Sciatic nerve (tissue), 2 donors: Measurements from ENCODE around the gene KCNMB4. TPM values are rescaled to one million over a fixed set of nuclear protein-coding genes. Genes with fewer than 3 reads are reported as not detected.

Experiments
- ATAC-seq: fragments of 200-7000 bp; cut with Tn5 transposase; one replicate; pipeline ENCODE4 v1.9.1; 2020; ENCODE audit warnings: mild to moderate bottlenecking, moderate library complexity
- DNase-seq: peaks from one replicate; pipeline ENCODE4 v3.0.0-alpha.2; 2020; ENCODE audit warnings: low spot score
- intact Hi-C: fragments of 100-400 bp; cut with DNase I; formaldehyde crosslinking; loops from one replicate; pipeline ENCODE4 v1.14.2; 2022
- total RNA-seq: library from RNA; stranded (reverse); fragmentation: NEBNext Ultra II Directional; extraction: Animal tissue kit (Norgen Biotek cat#: 25700); gene quantifications from one replicate; pipeline ENCODE4 v1.2.1, GENCODE V29; 2021
- donor health status: DM: no; HTN: no; CAD: no.
- donor health status: DM: no; HTN: no; CAD: no.

Gene KCNMB4
- total RNA-seq, 1 donor from 2014 or later, result 13.5 TPM

DNA sequence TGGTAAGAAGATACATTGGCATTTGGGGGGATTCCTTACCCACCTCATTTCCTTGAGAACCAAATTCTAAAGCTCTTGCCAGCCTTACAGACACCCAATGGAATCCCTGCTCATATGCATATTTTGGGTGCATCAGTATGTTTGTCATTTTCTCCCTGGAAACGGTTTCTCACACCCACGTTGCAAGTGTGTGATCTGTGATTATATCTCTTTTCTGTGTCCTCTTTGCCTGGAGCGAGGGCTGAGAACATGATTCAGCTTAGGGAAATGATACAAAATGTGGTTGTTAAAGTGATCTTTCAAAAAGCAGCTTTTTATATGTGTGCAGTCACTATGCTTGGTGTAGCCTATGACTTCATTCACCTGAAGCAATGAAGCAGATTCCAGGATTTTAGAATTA lies 52.0 kb downstream of the KCNMB4 start:
- intact Hi-C loops, result no loop called here
- DNase-seq (no peak), ATAC-seq (no peak)

DNA sequence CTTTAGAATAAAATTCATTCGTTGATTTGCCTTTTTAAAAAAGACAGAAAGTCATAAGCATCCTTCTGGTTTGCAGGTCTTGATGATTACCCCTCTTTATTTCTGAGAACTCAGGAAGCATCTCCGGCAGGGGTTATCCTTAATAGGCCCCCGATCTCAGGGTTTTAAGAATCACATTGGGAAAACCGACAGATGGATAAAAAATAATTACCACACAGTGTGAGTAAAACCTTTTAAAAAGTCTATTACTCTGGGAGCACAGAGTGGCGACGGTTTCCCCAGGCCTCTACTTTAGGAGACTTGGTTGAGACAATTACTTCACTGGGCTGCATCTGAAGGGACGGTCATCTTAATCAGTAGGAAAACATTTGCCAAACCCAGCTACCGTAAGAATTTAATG lies 56.5 kb downstream of the KCNMB4 start:
- DNase-seq (no peak), ATAC-seq (no peak)
- intact Hi-C loops, result no loop called here

DNA sequence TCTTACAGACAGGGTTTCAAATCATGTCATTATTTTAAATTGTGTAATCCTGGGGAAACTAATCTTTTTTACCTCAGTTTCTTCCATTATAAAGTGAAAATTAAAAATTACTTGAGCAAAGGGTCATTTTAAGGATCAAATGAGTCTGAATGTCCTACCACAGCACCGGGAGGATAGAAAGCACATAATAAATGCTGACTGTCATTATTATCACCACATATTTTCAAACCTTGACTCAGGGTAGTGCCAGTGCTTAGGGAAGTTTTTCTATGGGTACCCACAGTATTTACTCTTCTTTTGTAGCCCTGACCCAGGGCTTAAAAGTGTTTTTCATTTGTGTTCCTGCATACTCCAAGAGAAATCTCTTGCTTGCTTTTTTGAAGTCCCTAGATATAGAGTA lies 60.5 kb downstream of the KCNMB4 start:
- intact Hi-C loops, result no loop called here
- no peak for DNase-seq
- no peak for ATAC-seq

DNA sequence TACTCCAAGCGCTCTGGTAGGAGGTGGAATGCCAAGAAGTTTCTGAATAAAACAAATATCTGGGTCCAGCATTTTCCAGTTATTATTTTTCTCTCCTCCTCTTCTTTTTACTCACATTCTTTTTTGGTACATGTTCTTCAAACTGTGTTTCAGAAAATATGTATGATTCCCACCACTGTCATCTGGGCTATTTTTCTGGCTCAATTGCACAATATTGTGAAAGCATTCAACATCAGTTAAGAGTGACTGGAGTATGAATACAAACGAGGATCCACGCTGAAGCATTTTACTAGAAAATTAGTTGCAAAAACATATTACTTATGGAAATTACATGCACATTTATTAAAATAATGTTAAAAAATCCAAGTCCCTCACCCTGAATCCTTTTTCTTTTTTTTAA lies 61.5 kb downstream of the KCNMB4 start:
- DNase-seq, result no peak
- intact Hi-C loops, result no loop called here
- ATAC-seq, result no peak

DNA sequence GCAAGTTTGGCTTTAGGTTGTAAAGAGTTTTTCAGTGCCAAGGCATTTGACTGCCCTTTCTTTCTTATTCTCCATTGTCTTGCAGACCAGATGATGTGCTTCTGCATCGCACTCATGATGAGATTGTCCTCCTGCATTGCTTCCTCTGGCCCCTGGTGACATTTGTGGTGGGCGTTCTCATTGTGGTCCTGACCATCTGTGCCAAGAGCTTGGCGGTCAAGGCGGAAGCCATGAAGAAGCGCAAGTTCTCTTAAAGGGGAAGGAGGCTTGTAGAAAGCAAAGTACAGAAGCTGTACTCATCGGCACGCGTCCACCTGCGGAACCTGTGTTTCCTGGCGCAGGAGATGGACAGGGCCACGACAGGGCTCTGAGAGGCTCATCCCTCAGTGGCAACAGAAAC lies 64.3 kb downstream of the KCNMB4 start:
- ATAC-seq (no peak), DNase-seq (no peak)
- intact Hi-C loops, result no loop called here

DNA sequence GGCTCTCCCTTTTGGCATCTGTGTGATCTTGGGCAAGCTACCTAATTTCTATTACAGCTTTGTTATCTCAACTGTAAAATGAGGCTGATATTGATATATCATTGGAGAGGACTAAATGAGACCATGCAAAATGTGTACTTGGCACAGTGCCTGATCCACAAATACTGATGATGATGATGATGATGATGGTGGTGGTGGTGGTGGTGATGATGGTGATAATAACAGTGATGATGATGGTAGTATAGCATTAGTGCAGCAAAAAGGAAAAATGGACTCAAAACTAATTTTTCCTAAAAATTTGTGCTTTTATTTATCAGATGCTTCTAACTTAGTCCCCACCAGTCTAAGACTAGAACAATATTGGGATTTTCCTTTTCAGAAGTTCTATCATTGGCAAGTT lies 70.7 kb downstream of the KCNMB4 start:
- intact Hi-C loops, result no loop called here
- ATAC-seq (no peak), DNase-seq (no peak)

DNA sequence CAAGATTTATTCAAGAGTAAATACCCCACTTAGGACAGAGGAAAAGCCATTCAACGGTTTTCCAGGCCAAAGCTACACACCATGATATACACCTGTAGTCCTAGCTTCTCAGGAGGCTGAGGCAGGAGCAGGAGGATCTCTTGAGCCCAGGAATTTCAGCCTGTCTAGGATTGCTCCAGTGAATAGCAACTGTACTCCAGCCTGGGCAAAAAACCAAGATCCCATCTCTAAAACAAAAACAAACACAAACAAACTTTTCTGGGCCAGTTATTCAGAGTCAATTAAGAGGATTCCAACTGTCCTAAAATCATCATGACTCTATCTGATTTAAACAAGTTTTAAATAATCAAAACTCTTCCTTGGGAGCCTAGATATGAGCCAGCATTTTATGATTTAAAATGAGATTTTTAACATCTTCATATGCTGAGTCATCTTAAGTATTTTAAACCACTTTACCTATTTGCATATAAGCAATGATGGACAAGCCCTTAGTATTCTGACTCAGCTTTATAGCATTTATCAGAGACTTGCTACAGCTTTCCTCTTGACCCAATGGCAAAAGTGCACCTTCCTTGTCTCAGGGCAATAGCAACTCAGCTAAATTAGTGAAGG lies 77.1 kb downstream of the KCNMB4 start:
- ATAC-seq, result no peak
- intact Hi-C loops, result no loop called here
- no peak for DNase-seq

DNA sequence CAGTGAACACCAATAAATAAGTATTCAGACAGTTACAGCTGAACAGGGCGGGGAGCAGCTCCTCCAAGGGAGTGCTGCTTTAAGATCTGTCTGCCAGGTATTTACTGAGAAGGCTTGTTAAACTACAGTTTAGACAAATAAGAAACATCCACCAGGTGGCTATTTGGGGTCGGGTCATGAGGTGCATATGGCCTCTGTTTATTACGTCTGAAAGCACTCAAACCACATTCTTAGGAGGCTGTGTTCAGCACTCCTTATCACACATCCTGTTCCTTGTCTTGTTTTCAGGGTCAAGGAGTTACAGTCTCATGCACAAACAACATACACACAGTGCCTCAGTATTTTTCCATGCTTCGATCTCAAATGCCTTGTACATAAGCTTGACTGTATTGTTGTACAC lies 78.8 kb downstream of the KCNMB4 start:
- ATAC-seq, result no peak
- intact Hi-C loops, result no loop called here
- no peak for DNase-seq

DNA sequence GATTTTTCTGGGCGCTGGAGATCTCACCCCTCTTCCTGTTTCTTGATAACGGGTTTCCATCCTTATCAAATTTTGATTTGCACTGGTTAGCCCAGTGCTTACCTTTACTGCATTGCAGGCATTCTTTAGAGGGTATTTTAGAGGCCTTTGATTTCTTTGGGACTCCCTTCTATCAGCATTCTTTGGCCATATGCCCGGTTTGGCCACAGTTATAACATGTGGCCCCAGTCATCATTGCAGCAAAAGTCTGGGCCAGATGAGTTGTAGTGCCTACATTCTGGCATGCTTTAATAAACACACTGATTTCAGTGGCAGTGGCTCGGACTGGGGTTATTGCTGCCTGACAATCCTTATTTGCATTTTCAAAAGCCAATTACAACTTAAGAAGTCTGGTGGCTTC lies 82.3 kb downstream of the KCNMB4 start:
- ATAC-seq (no peak), DNase-seq (no peak)
- intact Hi-C loops, result no loop called here

DNA sequence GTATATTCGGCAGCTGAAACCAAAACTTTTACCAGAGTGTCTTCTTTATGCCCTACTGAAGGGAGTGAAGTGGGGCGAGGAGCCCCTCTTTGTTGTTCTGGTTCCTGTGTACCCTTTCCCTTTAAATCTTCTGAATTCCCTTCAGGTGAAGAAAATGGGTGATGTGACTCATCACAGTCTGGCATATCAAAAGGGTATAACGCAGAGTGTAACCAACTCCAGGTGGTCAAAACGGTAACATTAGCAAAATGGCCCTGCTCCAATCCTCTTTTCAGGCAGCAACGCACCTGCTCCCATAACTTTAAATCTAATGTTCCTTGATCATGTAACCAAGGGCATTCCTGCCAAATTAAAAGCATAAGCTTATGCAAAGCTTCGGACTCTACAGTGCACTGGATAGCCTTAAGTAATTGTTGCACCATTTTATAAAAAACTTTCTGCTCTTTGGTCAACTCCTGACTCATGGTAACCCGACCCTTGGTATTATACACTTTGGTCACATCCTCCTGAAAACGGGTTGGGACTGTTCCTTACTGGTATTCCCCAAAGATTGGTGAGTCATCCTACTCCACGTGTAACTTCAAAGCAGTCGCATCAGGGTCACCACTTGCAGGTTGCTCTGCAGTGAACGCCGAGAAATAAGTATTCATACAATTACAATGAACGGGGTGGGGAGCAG lies 83.1 kb downstream of the KCNMB4 start:
- ATAC-seq, result no peak
- intact Hi-C loops, result no loop called here
- no peak for DNase-seq

DNA sequence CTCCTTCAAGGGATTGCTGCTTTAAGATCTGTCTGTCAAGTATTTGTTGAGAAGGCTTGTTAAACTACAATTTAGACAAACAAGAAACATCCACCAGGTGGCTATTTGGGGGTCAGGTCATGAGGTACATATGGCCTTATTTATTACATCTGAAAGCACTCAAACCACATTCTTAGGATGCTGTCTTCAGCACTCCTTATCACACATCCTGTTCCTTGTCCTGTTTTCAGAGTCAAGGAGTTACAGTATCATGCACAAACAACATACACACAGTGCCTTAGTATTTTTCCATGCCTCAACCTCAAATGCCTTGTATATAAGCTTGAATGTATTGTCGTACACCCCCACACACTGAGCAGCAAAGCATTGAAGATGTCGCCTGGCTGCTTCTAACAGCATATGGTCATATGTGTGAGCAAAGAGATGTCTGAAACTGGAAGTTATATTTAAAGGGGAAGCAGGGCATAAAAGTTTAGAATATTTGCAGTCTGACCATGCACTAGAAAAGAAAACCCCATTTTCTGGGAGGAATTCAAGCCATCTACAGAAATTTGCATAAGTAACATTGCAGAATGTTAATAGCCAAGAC lies 83.8 kb downstream of the KCNMB4 start:
- intact Hi-C loops, result no loop called here
- DNase-seq, result no peak
- ATAC-seq, result no peak

DNA sequence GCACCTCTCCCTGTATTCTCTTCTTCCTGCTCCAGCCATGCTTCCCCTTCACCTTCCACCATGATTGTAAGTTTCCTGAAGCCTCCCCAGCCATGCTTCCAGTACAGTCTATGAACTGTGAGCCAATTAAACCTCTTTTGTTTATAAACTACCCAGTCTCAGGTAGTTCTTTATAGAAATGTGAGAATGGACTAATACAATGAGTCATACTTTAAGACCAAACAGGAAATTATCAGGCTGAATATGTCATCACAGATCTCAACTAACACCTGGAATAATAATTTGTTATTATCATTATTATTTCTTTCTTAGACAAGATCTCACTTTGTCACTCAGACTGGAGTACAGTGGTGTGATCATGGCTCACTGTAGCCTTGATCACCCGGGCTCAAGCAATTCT lies 85.4 kb downstream of the KCNMB4 start:
- DNase-seq (no peak), ATAC-seq (no peak)
- intact Hi-C loops, result no loop called here

DNA sequence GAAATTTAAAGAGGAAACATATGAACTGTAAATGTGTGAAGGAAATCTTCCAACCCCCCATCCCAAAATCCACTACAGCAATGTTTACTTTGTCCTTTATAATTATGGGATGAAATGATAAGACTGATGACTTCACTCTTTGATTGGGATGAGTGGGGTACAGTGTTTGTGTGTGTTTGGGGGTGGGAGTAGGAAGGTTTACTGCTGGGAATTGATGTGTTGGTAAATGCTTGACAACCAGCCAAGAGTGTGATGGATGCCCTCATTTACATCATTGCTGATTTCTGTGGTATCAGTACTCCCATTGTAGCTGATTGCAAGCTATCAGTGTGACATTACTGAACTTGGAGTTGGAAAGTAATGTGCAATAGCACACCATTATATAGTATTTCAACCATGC lies 90.9 kb downstream of the KCNMB4 start:
- ATAC-seq (no peak), DNase-seq (no peak)
- intact Hi-C loops, result no loop called here

DNA sequence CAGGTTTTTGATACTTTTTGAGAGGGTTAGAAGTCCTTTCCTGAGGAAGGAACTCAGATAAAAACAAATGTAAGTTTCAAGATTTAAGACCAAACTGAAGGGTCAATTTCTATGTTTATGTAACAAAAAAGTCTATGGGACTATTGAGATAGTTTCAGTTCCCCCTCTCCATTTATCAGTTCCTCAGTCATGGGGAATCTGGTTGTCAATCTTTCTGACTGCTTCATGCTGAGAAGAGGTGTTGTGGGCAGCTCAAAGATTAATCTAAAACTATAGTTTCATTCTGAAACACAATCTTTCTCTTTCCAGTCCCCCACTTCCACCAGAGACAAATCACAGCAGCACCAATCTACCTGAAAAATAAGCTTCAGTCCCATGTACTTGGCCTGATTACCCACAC lies 93.7 kb downstream of the KCNMB4 start:
- DNase-seq (no peak), ATAC-seq (no peak)
- intact Hi-C loops, result no loop called here

DNA sequence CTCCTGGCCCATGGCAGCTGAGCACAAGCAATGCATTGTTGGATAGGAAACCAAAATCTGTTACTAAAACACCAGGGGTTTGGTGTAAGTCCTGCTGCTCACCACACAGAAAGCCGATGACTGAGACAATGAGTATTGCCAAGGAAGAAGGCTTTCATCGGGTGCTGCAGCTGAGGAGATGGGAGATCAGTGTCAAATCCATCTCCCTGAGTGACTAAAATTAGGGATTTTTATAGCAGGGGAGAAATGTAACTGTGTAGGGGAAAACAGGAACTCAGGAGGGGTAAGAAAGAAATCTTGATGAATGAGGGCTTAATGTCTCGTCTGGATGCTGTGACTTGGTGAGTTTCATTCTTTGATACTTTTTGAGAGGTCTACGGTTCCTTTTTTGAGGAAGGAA lies 97.9 kb downstream of the KCNMB4 start:
- no peak for DNase-seq
- intact Hi-C loops, result no loop called here
- ATAC-seq, result no peak

DNA sequence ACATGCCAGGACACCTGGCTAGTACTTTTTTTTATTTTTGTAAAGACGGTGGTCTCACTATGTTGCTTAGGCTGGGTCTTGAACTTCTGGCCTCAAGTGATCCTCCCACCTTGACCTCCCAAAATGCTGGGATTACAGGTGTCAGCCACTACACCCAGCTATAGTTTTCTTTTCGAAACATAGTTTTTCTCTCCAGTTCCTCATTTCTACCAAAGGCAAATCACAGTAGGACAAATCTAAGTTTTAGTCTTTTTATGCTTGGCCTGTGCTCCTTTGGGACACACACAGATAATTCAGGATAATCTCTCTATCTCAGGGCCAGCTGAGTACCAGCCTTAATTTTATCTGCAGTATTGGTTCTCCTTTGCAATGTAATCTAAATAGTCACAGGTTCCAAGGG lies 100.7 kb downstream of the KCNMB4 start:
- DNase-seq (no peak), ATAC-seq (no peak)
- intact Hi-C loops, result no loop called here

DNA sequence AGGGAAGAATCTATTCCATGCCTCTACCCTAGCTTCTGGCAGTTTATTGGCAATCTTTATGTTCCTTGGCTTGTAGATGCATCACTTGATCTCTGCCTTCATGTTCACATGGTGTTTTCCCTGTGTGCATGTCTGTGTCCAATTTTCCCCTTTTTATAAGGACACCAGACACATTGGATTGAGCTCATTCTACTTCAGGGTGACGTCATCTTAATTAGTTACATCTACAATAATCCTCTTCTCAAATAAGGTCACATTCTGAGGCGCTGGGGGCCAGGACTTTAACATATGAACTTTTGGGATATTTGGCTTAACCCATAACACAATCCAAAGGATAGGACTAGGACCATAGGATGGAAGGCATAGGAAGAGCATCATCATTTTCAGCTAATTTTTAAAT lies 101.4 kb downstream of the KCNMB4 start:
- intact Hi-C loops, result no loop called here
- no peak for DNase-seq
- ATAC-seq, result no peak

DNA sequence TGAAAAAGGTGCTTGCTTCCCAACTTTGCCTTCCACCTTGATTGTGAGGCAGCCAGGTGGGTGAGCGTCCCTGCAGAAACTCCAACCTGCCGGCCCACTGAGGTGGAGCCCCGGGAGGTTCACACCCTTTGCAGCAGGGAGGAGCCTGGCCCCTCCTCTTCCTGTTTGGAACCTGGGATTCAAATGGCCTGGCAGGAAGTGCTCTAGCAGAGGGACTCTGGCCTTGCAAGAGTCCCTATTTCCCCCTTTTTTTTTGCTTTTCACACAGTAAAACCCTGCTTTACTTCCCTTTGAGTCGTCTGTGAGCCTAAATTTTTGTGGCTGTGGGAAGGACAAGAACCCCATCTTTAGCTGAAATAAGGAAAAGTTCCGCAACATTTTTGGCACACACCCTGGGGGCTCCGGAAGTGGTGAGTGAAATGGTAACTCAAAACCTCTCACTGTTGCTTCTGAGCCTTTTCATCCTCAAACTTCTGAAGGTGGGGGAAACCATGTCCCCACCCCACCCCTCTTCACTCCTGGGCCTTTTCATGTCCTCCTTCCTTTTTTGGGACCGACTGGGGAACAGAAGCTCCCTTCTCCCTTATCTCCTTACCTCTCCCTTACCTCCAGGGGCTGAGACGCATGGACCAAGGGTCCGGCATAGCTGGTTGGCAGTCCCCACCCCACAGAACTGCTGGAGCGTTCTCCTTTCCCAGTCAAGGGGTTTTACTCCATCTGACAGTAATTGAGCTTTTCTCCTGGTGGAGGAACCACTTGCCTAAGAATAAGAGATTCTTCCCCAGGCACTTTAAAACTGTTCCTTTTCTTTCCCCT lies 102.0 kb downstream of the KCNMB4 start:
- no peak for DNase-seq
- intact Hi-C loops, result no loop called here
- no peak for ATAC-seq

DNA sequence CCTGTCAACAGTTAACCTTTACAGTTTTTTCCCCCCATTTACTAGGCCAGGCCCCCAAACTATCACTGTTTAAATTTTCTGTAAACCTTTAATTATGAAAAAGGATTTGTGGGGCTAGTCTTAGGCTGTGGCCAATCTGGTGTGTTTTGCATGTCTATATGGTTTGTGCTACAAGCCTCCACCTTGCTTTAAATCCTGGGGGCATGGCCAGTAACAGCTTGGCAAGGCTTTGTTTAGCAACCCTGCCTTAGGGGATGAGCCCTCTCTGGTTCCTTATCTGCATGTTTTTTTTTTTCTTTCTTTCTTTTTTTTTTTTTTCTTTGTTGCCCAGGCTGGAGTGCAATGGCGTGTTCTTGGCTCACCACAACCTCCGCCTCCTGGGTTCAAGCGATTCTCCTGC lies 102.7 kb downstream of the KCNMB4 start:
- DNase-seq (no peak), ATAC-seq (no peak)
- intact Hi-C loops, result no loop called here

DNA sequence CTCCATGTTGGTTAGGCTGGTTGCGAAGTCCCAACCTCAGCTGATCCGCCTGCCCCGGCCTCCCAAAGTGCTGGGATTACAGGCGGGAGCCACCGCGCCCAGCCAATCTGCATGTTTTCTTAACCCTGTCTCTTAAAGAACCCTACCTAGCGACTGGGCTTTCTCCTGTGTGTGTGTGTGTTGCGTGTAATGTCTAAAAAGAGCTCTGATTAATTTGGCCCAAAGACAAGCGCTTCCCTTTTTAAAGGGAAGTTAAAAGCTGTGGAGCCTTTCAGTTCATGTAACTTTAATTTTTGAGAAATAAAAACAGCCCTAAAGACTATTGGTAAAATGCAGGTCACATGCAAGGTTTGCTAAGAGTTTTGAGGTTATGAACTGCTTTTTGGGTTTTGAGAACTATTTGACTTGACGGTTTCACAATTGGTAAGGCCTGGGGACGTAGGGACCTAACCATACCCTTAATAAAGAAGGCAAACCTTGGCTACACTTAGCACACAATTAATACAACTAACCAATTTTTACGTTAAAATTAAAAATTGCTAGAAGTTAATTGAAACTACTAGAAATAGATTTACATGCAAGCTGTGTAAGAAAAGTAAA lies 103.2 kb downstream of the KCNMB4 start:
- intact Hi-C loops, result no loop called here
- no peak for DNase-seq
- ATAC-seq, result no peak
